Endothelial cell of umbilical vein (primary cell): Measurements from ENCODE around the gene WDR37.

Experiments used
- CTCF ChIP-seq, 2 donors: IDR thresholded peaks; 1 replicate in 1 of 2; 2 replicates in 1 of 2; pipeline ENCODE4 v1.5.1; 2011; ENCODE audit warnings: low read length in 2 of 2, mild to moderate bottlenecking in 2 of 2, moderate library complexity in 2 of 2, control low read depth in 1 of 2, inconsistent platforms in 1 of 2, low read depth in 1 of 2; ENCODE audit not compliant: insufficient read depth in 1 of 2; ENCODE audit errors: extremely low read depth in 1 of 2
- EZH2 ChIP-seq: IDR thresholded peaks from 2 replicates; pipeline ENCODE4 v1.6.1; 2012; ENCODE audit warnings: borderline replicate concordance, low read depth, mild to moderate bottlenecking, moderate library complexity, low read length, inconsistent platforms; ENCODE audit not compliant: severe bottlenecking
- GATA2 ChIP-seq: IDR thresholded peaks from 2 replicates; pipeline ENCODE4 v1.7.0; 2011; ENCODE audit warnings: low read depth, mild to moderate bottlenecking, moderate library complexity, mixed read lengths, low read length; ENCODE audit not compliant: insufficient read length, insufficient read depth
- JUN ChIP-seq: IDR thresholded peaks from 2 replicates; pipeline ENCODE4 v1.6.1; 2011; ENCODE audit warnings: borderline replicate concordance, low read depth; ENCODE audit not compliant: insufficient read length, insufficient read depth
- MAX ChIP-seq: IDR thresholded peaks from 2 replicates; pipeline ENCODE4 v1.6.1; 2011; ENCODE audit not compliant: insufficient read depth, insufficient read length
- POLR2A ChIP-seq: IDR thresholded peaks from 2 replicates; pipeline ENCODE4 v1.6.1; 2012; ENCODE audit warnings: low read depth, mild to moderate bottlenecking, control low read depth, low read length
- POLR2AphosphoS5 ChIP-seq: IDR thresholded peaks from 2 replicates; pipeline ENCODE4 v1.6.1; 2012; ENCODE audit warnings: low read depth, mild to moderate bottlenecking, control low read depth, low read length, moderate library complexity; ENCODE audit not compliant: insufficient read depth

GRCh38 chr10:1137499-1138163 is 81.4 kb downstream of the WDR37 start:
- TF ChIP-seq CTCF (IDR thresholded peaks at IDR 0.05; ENCODE audit: extremely low read depth in 1 of 2, insufficient read depth in 1 of 2, low read depth in 1 of 2, low read length in 2 of 2) (no peak), POLR2A (no peak), POLR2AphosphoS5 (no peak), EZH2 (no peak), MAX (no peak), GATA2 (no peak), JUN (no peak)
